Neural cell (in vitro differentiated cells): ENCODE results near the gene SIX1. TPM values are rescaled to one million over a fixed set of nuclear protein-coding genes. Genes with fewer than 3 reads are reported as not detected.

Experiments
- H2AFZ ChIP-seq: fragments of 200-600, 300-800 bp; sonication (generic), shearing (Covaris generic); 2 replicates; pipeline ENCODE4 v1.6.0; 2014; ENCODE audit warnings: low read depth, mild to moderate bottlenecking, antibody characterized with exemption, low read length, moderate library complexity
- H3F3A ChIP-seq: fragments of 200-600 bp; shearing (Covaris generic); 2 replicates; pipeline ENCODE4 v1.6.1; 2016; ENCODE audit warnings: mild to moderate bottlenecking, moderate library complexity, mixed read lengths, antibody characterized with exemption, low read length; ENCODE audit not compliant: insufficient read depth, poor library complexity, severe bottlenecking
- H3K27ac ChIP-seq: fragments of 200-600, 300-800 bp; sonication (generic), shearing (Covaris generic); 2 replicates; pipeline ENCODE4 v1.5.1; 2014; ENCODE audit warnings: mild to moderate bottlenecking, low read length, moderate library complexity
- H3K27me3 ChIP-seq: fragments of 300-800, 200-600 bp; sonication (generic), shearing (Covaris generic); 2 replicates; pipeline ENCODE4 v1.6.0; 2014; ENCODE audit warnings: mild to moderate bottlenecking, low read depth, low read length, moderate library complexity; ENCODE audit not compliant: insufficient read depth
- H3K36me3 ChIP-seq: fragments of 300-800, 200-600 bp; sonication (generic), shearing (Covaris generic); 2 replicates; pipeline ENCODE4 v1.5.1; 2014; ENCODE audit warnings: mild to moderate bottlenecking, antibody characterized with exemption, low read length, moderate library complexity; ENCODE audit not compliant: insufficient read depth
- H3K4me2 ChIP-seq: fragments of 300-800, 200-600 bp; sonication (generic), shearing (Covaris generic); 2 replicates; pipeline ENCODE4 v1.6.0; 2014; ENCODE audit warnings: mild to moderate bottlenecking, low read length
- H3K4me3 ChIP-seq: fragments of 300-800, 200-600 bp; sonication (generic), shearing (Covaris generic); 2 replicates; pipeline ENCODE4 v1.5.1; 2014; ENCODE audit warnings: mild to moderate bottlenecking, low read length, moderate library complexity
- H3K79me2 ChIP-seq: fragments of 200-600 bp; shearing (Covaris generic); replicated peaks from 2 replicates; pipeline ENCODE4 v1.6.0; 2014; ENCODE audit warnings: mild to moderate bottlenecking, low read length, moderate library complexity; ENCODE audit not compliant: insufficient read depth
- H3K9ac ChIP-seq: fragments of 300-800, 200-600 bp; sonication (generic), shearing (Covaris generic); 2 replicates; pipeline ENCODE4 v1.6.1; 2016; ENCODE audit warnings: mild to moderate bottlenecking, low read length, mixed read lengths
- H3K9me2 ChIP-seq: fragments of 200-600 bp; shearing (Covaris generic); 2 replicates; pipeline ENCODE4 v1.6.1; 2016; ENCODE audit warnings: mild to moderate bottlenecking, low read length, mixed read lengths; ENCODE audit not compliant: insufficient read depth
- H3K9me3 ChIP-seq: fragments of 200-600, 300-800 bp; sonication (generic), shearing (Covaris generic); 2 replicates; pipeline ENCODE4 v1.6.1; 2016; ENCODE audit warnings: mild to moderate bottlenecking, mixed run types, low read length, moderate library complexity, mixed read lengths
- H4K20me1 ChIP-seq: fragments of 200-600 bp; shearing (Covaris generic); 2 replicates; pipeline ENCODE4 v1.6.1; 2016; ENCODE audit warnings: mild to moderate bottlenecking, mixed run types; ENCODE audit not compliant: insufficient read depth
- EP300 ChIP-seq: fragments of 450-650 bp; conservative IDR thresholded peaks from 2 replicates; pipeline ENCODE4 v1.6.1; 2014; ENCODE audit warnings: antibody characterized with exemption, mild to moderate bottlenecking, moderate library complexity; ENCODE audit not compliant: poor library complexity, severe bottlenecking
- EZH2 ChIP-seq: fragments of 200-600, 300-800 bp; shearing (Covaris generic), sonication (generic); IDR thresholded peaks from 2 replicates; pipeline ENCODE4 v1.6.1; 2014; ENCODE audit warnings: antibody characterized with exemption, low read length, borderline replicate concordance, mild to moderate bottlenecking; ENCODE audit not compliant: insufficient read depth, poor library complexity, severe bottlenecking
- MXI1 ChIP-seq: fragments of 450-650 bp; conservative IDR thresholded peaks from 2 replicates; pipeline ENCODE4 v1.6.1; 2014; ENCODE audit warnings: antibody characterized with exemption, mild to moderate bottlenecking; ENCODE audit not compliant: poor library complexity, severe bottlenecking
- POLR2AphosphoS5 ChIP-seq: IDR thresholded peaks from 2 replicates; pipeline ENCODE4 v1.6.1; 2012
- RAD21 ChIP-seq: fragments of 450-650 bp; conservative IDR thresholded peaks from 2 replicates; pipeline ENCODE4 v1.6.1; 2014; ENCODE audit warnings: antibody characterized with exemption, mild to moderate bottlenecking, moderate library complexity
- SMC3 ChIP-seq: fragments of 450-650 bp; conservative IDR thresholded peaks from 2 replicates; pipeline ENCODE4 v1.6.1; 2014; ENCODE audit warnings: antibody characterized with exemption, mild to moderate bottlenecking, moderate library complexity; ENCODE audit not compliant: poor library complexity
- TAF1 ChIP-seq: IDR thresholded peaks from 2 replicates; pipeline ENCODE4 v1.6.1; 2012; ENCODE audit warnings: low read depth
- polyA plus RNA-seq: library from polyadenylated mRNA; depleted of rRNA; stranded (reverse); fragments of >200 nt; gene quantifications from 2 replicates; pipeline ENCODE4 v1.2.3, GENCODE V29; 2014
- TF ChIP-seq, protein P1 (sequence below): fragments of 450-650 bp; IDR thresholded peaks from 2 replicates; pipeline ENCODE4 v1.5.1; 2014; ENCODE audit warnings: antibody characterized with exemption, mild to moderate bottlenecking, moderate library complexity; ENCODE audit not compliant: poor library complexity, severe bottlenecking
- TF ChIP-seq, protein P2 (sequence below): IDR thresholded peaks from 2 replicates; pipeline ENCODE4 v1.6.1; 2012; ENCODE audit warnings: borderline replicate concordance

The SIX1 gene
- polyA plus RNA-seq, 1 donor from 2014 or later = not detected

DNA sequence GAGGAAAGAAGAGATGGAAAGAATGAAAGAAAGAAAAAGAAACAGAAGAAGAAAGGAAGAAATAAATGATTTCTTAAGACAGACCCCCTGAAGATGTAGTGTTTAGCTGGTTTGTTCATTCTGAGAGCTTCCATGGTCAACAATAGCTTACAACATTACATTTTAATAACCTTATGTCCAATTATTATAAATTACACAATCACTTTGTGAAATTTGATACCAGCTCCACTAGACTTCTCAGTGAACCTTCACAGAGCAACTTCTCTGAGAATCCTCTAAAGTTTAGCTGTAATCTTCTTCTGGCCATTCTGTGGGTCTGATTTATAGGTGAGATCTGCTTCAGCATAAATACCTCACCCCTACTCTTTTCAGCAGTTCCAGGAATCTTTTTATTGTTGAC lies 27.9 kb downstream of the SIX1 start:
- TF ChIP-seq EP300 (no peak), SMC3 (no peak), TAF1 (no peak), EZH2 (no peak)
- TF ChIP-seq, protein P1, sequence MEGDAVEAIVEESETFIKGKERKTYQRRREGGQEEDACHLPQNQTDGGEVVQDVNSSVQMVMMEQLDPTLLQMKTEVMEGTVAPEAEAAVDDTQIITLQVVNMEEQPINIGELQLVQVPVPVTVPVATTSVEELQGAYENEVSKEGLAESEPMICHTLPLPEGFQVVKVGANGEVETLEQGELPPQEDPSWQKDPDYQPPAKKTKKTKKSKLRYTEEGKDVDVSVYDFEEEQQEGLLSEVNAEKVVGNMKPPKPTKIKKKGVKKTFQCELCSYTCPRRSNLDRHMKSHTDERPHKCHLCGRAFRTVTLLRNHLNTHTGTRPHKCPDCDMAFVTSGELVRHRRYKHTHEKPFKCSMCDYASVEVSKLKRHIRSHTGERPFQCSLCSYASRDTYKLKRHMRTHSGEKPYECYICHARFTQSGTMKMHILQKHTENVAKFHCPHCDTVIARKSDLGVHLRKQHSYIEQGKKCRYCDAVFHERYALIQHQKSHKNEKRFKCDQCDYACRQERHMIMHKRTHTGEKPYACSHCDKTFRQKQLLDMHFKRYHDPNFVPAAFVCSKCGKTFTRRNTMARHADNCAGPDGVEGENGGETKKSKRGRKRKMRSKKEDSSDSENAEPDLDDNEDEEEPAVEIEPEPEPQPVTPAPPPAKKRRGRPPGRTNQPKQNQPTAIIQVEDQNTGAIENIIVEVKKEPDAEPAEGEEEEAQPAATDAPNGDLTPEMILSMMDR = no peak
- Histone ChIP-seq H3K9me2 (no peaks in the 10 kb centered on the region), H4K20me1 (no peaks in the 10 kb centered on the region), H3K9ac (no peak overlapping the region), H3F3A (no peaks in the 10 kb centered on the region), H3K27ac (no peak overlapping the region), H3K36me3 (no peaks in the 10 kb centered on the region), H3K79me2 (no peaks in the 10 kb centered on the region), H3K4me2 (no peak overlapping the region), H2AFZ (no peak overlapping the region), H3K9me3 (no peaks in the 10 kb centered on the region), H3K4me3 (no peak overlapping the region), H3K27me3 (no peaks in the 10 kb centered on the region)

DNA sequence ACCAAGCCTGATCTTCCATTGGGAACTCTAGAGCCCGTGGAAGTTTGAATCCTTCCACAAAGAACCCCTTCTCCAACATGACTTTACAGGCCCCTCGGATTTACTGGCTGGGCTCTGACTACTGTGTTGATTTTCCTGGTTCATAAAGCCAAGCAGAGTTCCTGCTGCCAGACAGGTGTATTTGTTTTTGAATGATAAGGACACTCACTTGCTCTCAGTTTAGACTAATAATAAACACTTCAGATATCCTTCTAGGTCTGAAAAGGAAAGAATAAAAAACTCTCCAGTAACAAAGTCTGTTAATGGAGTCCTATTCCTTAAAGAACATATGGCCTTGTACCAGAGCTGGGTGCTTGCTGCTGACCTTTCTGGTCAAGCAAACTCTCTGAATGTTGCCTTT lies 31.0 kb downstream of the SIX1 start:
- TF ChIP-seq, protein P1 = no peak
- TF ChIP-seq EP300 (no peak), SMC3 (no peak), EZH2 (no peak), POLR2AphosphoS5 (no peak), TAF1 (no peak), RAD21 (no peak), MXI1 (no peak)
- TF ChIP-seq, protein P2, sequence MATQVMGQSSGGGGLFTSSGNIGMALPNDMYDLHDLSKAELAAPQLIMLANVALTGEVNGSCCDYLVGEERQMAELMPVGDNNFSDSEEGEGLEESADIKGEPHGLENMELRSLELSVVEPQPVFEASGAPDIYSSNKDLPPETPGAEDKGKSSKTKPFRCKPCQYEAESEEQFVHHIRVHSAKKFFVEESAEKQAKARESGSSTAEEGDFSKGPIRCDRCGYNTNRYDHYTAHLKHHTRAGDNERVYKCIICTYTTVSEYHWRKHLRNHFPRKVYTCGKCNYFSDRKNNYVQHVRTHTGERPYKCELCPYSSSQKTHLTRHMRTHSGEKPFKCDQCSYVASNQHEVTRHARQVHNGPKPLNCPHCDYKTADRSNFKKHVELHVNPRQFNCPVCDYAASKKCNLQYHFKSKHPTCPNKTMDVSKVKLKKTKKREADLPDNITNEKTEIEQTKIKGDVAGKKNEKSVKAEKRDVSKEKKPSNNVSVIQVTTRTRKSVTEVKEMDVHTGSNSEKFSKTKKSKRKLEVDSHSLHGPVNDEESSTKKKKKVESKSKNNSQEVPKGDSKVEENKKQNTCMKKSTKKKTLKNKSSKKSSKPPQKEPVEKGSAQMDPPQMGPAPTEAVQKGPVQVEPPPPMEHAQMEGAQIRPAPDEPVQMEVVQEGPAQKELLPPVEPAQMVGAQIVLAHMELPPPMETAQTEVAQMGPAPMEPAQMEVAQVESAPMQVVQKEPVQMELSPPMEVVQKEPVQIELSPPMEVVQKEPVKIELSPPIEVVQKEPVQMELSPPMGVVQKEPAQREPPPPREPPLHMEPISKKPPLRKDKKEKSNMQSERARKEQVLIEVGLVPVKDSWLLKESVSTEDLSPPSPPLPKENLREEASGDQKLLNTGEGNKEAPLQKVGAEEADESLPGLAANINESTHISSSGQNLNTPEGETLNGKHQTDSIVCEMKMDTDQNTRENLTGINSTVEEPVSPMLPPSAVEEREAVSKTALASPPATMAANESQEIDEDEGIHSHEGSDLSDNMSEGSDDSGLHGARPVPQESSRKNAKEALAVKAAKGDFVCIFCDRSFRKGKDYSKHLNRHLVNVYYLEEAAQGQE = no peak
- Histone ChIP-seq H3F3A (no peaks in the 10 kb centered on the region), H3K9ac (no peak overlapping the region), H3K79me2 (no peaks in the 10 kb centered on the region), H3K4me2 (no peak overlapping the region), H3K9me3 (no peaks in the 10 kb centered on the region), H4K20me1 (no peaks in the 10 kb centered on the region), H3K27me3 (no peaks in the 10 kb centered on the region), H3K9me2 (no peaks in the 10 kb centered on the region), H3K27ac (no peak overlapping the region), H2AFZ (no peak overlapping the region), H3K36me3 (no peaks in the 10 kb centered on the region), H3K4me3 (no peak overlapping the region)
